HG02642 (cell line): Measurements from ENCODE around the gene HLA-G.
"Not testable (repeated sequence)": the region's sequence is repeated elsewhere in the genome, so short reads cannot be mapped to it uniquely, and the experiment has no call there.

Experiments used
- ATAC-seq: cut with Tn5 transposase; IDR thresholded peaks from one replicate; pipeline ENCODE4 v1.9.1; 2021; ENCODE audit warnings: mild to moderate bottlenecking; ENCODE audit not compliant: unreplicated experiment, poor library complexity

HLA-G gene

DNA sequence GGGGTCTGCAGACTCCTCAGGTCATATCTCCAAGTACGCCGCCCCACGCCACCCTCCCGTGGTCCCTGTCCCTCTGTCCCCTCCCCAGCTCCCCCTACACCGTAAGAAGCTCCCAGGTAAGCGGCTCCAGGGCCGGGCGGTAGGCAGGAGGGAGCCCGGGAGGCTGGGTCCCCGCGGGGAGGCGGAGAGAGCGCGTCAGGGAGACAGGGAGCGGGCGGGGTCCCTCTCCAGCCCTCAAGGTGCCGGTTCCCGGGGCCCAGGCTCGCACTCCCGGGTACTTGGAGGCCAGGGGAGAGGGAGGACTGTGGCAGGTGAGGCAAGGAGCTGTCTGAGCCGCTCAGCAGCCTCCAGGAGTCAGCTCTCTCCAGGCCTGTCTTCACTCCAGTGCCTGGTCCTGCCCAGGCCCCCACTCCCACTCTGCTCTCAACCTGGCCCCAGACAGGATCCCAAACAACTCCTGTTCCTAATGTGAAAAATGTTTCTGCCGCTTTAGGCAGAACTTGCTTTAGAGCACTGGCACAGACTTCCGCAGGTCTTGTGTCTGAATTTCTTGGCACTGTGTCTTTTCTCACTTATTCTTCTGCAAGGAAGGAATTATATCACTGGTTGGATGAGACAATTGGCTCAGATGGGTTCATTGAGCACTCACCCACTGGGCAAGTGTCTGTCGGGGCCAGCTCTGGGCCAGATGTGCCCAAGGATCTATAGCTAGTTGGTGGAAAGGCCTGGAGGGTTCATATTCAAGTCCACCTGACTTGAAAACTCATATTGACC is 36.6 kb downstream of the HLA-G start:
- no peak for ATAC-seq

GRCh38 chr6:29865631-29866030 is 38.0 kb downstream of the HLA-G start:
- ATAC-seq = no peak

- ATAC-seq = no peak
Observed at GRCh38 chr6:29870104-29870503, 42.5 kb downstream of the HLA-G start.

- ATAC-seq = no peak
Observed at GRCh38 chr6:29872791-29873190, 45.2 kb downstream of the HLA-G start.

DNA sequence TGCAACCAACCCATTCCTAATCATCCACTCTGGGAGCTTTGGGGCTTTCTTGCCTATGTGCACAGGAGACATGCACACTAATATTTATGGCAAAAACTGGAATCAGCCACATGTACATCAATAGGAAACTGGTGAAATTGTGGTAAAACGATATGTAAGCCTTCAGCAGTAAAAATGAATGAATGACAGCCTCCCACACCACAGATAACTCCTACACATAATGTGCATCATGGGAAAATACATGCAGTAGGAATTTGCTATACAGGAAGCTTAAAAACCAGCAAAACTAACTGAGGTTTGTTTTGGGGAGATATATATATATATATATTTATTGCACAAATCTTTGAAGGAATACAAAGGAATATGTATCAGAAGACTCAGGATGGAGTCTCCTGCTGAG is 47.6 kb downstream of the HLA-G start:
- no peak for ATAC-seq

DNA sequence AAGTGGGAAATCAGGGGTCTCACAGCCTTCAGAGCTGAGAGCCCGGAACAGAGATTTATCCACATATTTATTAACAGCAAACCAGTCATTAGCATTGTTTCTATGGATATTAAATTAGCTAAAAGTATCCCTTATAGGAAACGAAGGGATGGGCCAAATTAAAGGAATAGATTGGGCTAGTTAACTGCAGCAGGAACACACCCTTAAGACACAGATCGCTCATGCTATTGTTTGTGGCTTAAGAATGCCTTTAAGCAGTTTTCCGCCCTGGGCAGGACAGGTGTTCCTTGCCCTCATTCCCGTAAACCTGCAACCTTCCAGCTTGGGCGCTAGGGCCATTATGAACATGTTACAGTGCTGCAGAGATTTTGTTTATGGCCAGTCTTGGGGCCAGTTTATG is 48.1 kb downstream of the HLA-G start:
- ATAC-seq = not testable (repeated sequence)
